Esophagus muscularis mucosa (tissue), 4 donors: ENCODE data around the gene CNTNAP2. TPM values are rescaled to one million over a fixed set of nuclear protein-coding genes. Genes with fewer than 3 reads are reported as not detected.

ENCODE experiments used
- DNase-seq: peaks from one replicate; pipeline ENCODE4 v3.0.0-alpha.2; 2017; ENCODE audit errors: extremely low spot score
- H3K27ac ChIP-seq, 4 donors: fragments of 200-600 bp; sonication (generic); replicated peaks in 1 of 4; 1 replicate in 3 of 4; 2 replicates in 1 of 4; pipeline ENCODE4 v1.5.1; 2016 to 2019; ENCODE audit warnings: mild to moderate bottlenecking in 1 of 4
- H3K27me3 ChIP-seq, 4 donors: fragments of 200-600 bp; sonication (generic); one replicate each; pipeline versions ENCODE4 v1.5.1 to v1.6.0; 2016 to 2019
- H3K36me3 ChIP-seq, 4 donors: fragments of 200-600 bp; sonication (generic); one replicate each; pipeline ENCODE4 v1.5.1; 2016 to 2019
- H3K4me1 ChIP-seq, 4 donors: fragments of 200-600 bp; sonication (generic); one replicate each; pipeline ENCODE4 v1.5.1; 2016 to 2019
- H3K4me3 ChIP-seq, 4 donors: fragments of 200-600 bp; sonication (generic); 1 replicate in 2 of 4; 2 replicates in 2 of 4; pipeline ENCODE4 v1.5.1; 2016 to 2019; ENCODE audit warnings: mild to moderate bottlenecking in 4 of 4, moderate library complexity in 1 of 4
- H3K9me3 ChIP-seq, 4 donors: fragments of 200-600 bp; sonication (generic); 1 replicate in 3 of 4; 2 replicates in 1 of 4; pipeline ENCODE4 v1.5.1; 2016 to 2019
- EP300 ChIP-seq: sonication (generic); formaldehyde crosslinking; IDR thresholded peaks from one replicate; pipeline ENCODE4 v1.6.1; 2017; ENCODE audit warnings: antibody characterized with exemption
- POLR2A ChIP-seq: fragments of 450-650 bp; IDR thresholded peaks from one replicate; pipeline ENCODE4 v1.6.1; 2017; ENCODE audit warnings: antibody characterized with exemption, moderate library complexity, mild to moderate bottlenecking, low read depth
- POLR2AphosphoS5 ChIP-seq, 2 donors: sonication (generic); formaldehyde crosslinking; IDR thresholded peaks; one replicate each; pipeline ENCODE4 v1.6.1; 2017; ENCODE audit warnings: antibody characterized with exemption in 2 of 2
- WGBS: methylation state at CpG from one replicate; pipeline ENCODE4 v1.1.5; 2018; 5-methylcytosine and 5-hydroxymethylcytosine counted together
- intact Hi-C: fragments of 100-400 bp; cut with DNase I; formaldehyde crosslinking; loops from one replicate; pipeline ENCODE4 v1.15.1; 2023
- total RNA-seq, 4 donors: library from RNA; depleted of rRNA; stranded (reverse); fragments of >200 nt; gene quantifications; one replicate each; pipeline versions ENCODE4 v1.1.0 to v1.2.1, GENCODE V29; 2016
- TF ChIP-seq, protein P1 (sequence below), 3 experiments: fragments of 200-600 bp in 2 of 3; fragments of 450-650 bp in 1 of 3; sonication (generic) in 2 of 3; IDR thresholded peaks; one replicate each; pipeline ENCODE4 v1.5.1; 2017 to 2019; ENCODE audit warnings: antibody characterized with exemption in 3 of 3, mild to moderate bottlenecking in 2 of 3, moderate library complexity in 1 of 3

CNTNAP2 gene
- total RNA-seq, 4 donors from 2014 or later, result 1.2 to 2.9 (median 1.9) TPM

DNA sequence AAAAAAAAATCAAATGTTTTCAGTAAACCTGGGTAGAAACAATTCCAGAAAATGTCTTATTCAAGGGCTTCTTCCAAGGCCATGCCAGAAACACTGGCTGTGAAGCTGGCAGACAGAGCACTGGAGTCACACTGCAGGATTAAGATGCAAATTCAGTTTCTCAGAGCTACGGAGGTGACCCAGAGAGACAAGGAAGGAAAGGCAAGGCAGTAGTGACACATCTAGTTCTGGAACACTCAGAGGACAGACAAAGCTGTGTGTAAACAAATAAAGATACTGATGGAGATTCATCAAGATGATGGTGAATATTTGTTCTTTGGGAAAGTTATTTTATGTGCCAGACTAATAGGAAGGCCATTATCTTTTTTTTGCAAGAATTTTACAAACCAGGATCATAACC is 1865.7 kb downstream of the CNTNAP2 start:
- Histone ChIP-seq H3K4me3 (no peak overlapping the region), H3K36me3 (no peaks in the 10 kb centered on the region), H3K4me1 (peaks cover 0 to 7% (median 0%) of the 10 kb centered on the region in 4 donors), H3K27ac (no peak overlapping the region), H3K9me3 (no peaks in the 10 kb centered on the region), H3K27me3 (no peaks in the 10 kb centered on the region)
- peak; percentile 64 for DNase-seq
- intact Hi-C loops, result no loop called here
- TF ChIP-seq, protein P1, sequence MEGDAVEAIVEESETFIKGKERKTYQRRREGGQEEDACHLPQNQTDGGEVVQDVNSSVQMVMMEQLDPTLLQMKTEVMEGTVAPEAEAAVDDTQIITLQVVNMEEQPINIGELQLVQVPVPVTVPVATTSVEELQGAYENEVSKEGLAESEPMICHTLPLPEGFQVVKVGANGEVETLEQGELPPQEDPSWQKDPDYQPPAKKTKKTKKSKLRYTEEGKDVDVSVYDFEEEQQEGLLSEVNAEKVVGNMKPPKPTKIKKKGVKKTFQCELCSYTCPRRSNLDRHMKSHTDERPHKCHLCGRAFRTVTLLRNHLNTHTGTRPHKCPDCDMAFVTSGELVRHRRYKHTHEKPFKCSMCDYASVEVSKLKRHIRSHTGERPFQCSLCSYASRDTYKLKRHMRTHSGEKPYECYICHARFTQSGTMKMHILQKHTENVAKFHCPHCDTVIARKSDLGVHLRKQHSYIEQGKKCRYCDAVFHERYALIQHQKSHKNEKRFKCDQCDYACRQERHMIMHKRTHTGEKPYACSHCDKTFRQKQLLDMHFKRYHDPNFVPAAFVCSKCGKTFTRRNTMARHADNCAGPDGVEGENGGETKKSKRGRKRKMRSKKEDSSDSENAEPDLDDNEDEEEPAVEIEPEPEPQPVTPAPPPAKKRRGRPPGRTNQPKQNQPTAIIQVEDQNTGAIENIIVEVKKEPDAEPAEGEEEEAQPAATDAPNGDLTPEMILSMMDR (IDR thresholded peaks at IDR 0.05), result no peak
- TF ChIP-seq EP300 (no peak), POLR2A (no peak), POLR2AphosphoS5 (IDR thresholded peaks at IDR 0.05) (no peak)
- 84% methylated on average over 1 of the region's 1 CpG for WGBS

DNA sequence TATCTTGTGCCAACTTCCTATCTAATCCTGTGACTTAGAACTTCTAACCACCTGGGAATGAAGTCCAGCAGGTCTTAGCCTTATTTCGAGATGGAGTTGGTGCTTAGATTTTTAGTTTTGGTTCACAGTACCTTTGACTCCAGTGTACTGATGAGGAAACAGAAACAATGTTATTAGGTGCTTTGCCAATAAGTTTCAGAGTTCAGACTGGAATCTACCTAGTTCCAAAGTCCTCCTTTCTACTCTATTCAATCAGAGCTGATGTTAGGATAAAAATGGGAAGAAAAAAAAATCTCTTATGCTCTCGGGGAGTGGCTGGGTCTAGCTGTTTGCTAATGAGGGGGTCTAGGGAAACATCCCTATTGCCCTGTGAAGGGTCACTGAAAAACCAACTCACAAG is 1867.7 kb downstream of the CNTNAP2 start:
- H3K4me1 ChIP-seq, result peaks cover 0 to 7% (median 0%) of the 10 kb centered on the region in 4 donors
- WGBS, result 80% methylated on average over 2 of the region's 2 CpGs
- H3K27me3 ChIP-seq, result no peaks in the 10 kb centered on the region
- H3K9me3 ChIP-seq, result no peaks in the 10 kb centered on the region
- intact Hi-C loops, result no loop called here
- DNase-seq, result no peak
- no peaks in the 10 kb centered on the region for H3K36me3 ChIP-seq
- TF ChIP-seq, protein P1 (IDR thresholded peaks at IDR 0.05), result no peak
- TF ChIP-seq EP300 (no peak), POLR2AphosphoS5 (IDR thresholded peaks at IDR 0.05) (no peak), POLR2A (no peak)
- no peak overlapping the region for H3K4me3 ChIP-seq
- H3K27ac ChIP-seq, result no peak overlapping the region

DNA sequence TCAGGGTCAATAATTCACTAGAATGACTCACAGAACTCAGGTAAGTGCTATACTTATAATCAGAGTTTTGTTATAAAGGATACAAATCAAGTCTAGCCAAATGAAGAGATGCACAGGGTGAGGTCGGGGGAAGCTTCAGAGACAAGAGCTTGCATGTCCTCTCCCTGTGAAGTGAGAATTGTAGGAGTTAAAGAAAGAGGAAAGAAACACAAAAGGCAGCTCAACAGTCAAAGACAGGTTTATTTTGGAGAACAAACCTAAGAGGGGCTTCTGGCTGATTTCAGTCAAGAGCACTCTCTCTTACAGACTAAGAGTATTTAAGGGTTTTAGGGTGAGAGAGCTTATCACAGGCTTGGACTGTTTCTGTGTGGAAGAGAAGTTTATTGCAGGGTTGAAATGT is 1873.5 kb downstream of the CNTNAP2 start:
- Histone ChIP-seq H3K4me1 (no peaks in the 10 kb centered on the region), H3K36me3 (no peaks in the 10 kb centered on the region), H3K9me3 (peaks cover 0 to 5% (median 4%) of the 10 kb centered on the region in 4 donors), H3K4me3 (no peak overlapping the region), H3K27me3 (no peaks in the 10 kb centered on the region), H3K27ac (no peak overlapping the region)
- DNase-seq, result no peak
- 81% methylated on average over 1 of the region's 1 CpG for WGBS
- TF ChIP-seq EP300, result no peak
- TF ChIP-seq POLR2AphosphoS5 (IDR thresholded peaks at IDR 0.05), result no peak
- no peak for TF ChIP-seq POLR2A
- TF ChIP-seq, protein P1 (IDR thresholded peaks at IDR 0.05), result no peak
- intact Hi-C loops, result no loop called here

DNA sequence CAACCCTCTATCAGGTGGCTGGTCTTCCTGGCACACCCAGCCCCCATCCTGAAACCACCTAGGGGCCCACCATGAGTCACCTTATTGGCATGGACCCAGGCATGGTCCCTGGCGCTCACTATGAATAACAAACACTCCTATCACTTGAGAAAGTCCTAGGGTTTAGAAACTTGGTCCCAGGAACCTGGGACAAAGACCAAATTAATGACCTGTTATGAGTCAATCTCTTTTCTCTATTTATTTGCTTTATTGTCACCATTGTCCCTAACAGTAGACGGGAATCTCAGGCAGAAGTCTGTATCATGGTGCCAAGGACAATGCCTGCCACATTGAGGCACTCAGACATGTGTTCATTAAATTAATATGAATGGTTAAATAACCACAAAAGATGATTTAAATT is 1874.3 kb downstream of the CNTNAP2 start:
- no peak for TF ChIP-seq POLR2AphosphoS5 (IDR thresholded peaks at IDR 0.05)

DNA sequence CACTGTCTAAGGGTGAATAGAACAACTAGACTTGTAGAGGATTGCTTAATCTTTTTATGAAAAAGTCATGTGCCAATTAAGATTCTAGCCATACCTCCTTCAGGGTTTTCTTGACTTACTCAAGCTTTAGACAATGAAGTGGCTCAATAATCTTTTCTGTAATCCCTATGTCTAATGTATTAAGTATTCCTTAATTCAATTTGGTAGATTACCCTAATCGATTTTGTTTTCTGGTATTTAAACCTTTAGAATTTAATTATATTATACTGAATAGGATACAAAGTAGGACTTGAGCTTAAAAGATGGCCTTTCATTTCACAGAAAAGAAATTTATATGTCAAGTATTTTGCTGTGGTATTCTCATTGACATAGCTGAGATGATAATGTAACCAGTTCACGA is 1876.1 kb downstream of the CNTNAP2 start:
- H3K36me3 ChIP-seq, result no peaks in the 10 kb centered on the region
- TF ChIP-seq POLR2AphosphoS5 (IDR thresholded peaks at IDR 0.05) (no peak), EP300 (no peak)
- DNase-seq, result no peak
- peaks cover 0 to 5% (median 4%) of the 10 kb centered on the region in 4 donors for H3K9me3 ChIP-seq
- 84% methylated on average over 2 of the region's 2 CpGs for WGBS
- no peaks in the 10 kb centered on the region for H3K27me3 ChIP-seq
- no peaks in the 10 kb centered on the region for H3K4me1 ChIP-seq
- H3K4me3 ChIP-seq, result no peak overlapping the region
- no peak overlapping the region for H3K27ac ChIP-seq
- intact Hi-C loops, result no loop called here

More for the DNA sequence above, 1874.3 kb downstream of the CNTNAP2 start:
- no peak for DNase-seq
- H3K4me3 ChIP-seq, result no peak overlapping the region
- intact Hi-C loops, result no loop called here
- H3K4me1 ChIP-seq, result no peaks in the 10 kb centered on the region
- H3K27me3 ChIP-seq, result no peaks in the 10 kb centered on the region
- whole genome bisulfite sequencing, result 77% methylated on average over 2 of the region's 2 CpGs
- no peaks in the 10 kb centered on the region for H3K36me3 ChIP-seq
- H3K9me3 ChIP-seq, result peaks cover 0 to 5% (median 4%) of the 10 kb centered on the region in 4 donors
- H3K27ac ChIP-seq, result no peak overlapping the region

DNA sequence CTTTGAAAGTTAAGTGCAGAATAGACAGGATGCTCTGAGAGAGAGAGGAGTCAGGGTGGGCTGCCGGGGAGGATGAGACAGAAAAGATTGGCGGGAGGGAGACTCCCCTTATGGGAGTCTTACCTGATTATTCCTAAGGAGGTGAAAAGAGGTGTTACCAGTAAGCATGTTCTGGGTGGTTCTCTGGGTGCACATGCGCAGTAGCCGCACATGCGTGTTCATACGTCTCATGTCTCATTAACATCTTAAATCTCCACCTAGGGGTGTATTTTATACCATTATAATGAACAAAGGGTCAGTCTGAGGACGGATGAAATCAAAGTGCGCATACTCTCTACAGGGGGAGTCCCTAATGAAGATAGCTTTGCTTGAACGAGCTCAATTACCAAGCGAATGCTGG is 1881.0 kb downstream of the CNTNAP2 start:
- Histone ChIP-seq H3K27me3 (no peaks in the 10 kb centered on the region), H3K36me3 (no peaks in the 10 kb centered on the region), H3K9me3 (no peaks in the 10 kb centered on the region), H3K4me1 (no peaks in the 10 kb centered on the region), H3K27ac (no peak overlapping the region), H3K4me3 (no peak overlapping the region)
- TF ChIP-seq, protein P1 (IDR thresholded peaks at IDR 0.05), result no peak
- TF ChIP-seq POLR2A, result no peak
- TF ChIP-seq EP300, result no peak
- no peak for TF ChIP-seq POLR2AphosphoS5 (IDR thresholded peaks at IDR 0.05)
- intact Hi-C loops, result no loop called here
- peak; percentile 45 for DNase-seq
- 95% methylated on average over 10 of the region's 10 CpGs for WGBS
